Measurements from ENCODE around the gene BFSP1.
A peak's percentile ranks its signal among the peaks of the same experiment; 100 is the strongest.

The BFSP1 gene

GRCh38 chr20:17538517-17539170 is 7.5 kb upstream of the BFSP1 start:
- Mint-ChIP-seq H3K36me3 (peaks cover 5% of the 10 kb centered on the region), H3K9me3 (no peaks in the 10 kb centered on the region), H3K4me1 (peaks cover 25% of the 10 kb centered on the region), H3K27ac (no peak overlapping the region), H3K4me3 (no peak overlapping the region)
- DNase-seq (ENCODE audit: low spot score in 2 of 2) (peak in 1 of 2 donors; percentile 56), ATAC-seq (peak; percentile 93)

GRCh38 chr20:17537959-17538358 is 6.8 kb upstream of the BFSP1 start:
- no peak overlapping the region for H3K27ac Mint-ChIP-seq
- no peaks in the 10 kb centered on the region for H3K9me3 Mint-ChIP-seq
- DNase-seq (ENCODE audit: low spot score in 2 of 2) (no peak), ATAC-seq (no peak)
- peaks cover 5% of the 10 kb centered on the region for H3K36me3 Mint-ChIP-seq
- H3K4me1 Mint-ChIP-seq, result peaks cover 25% of the 10 kb centered on the region
- no peak overlapping the region for H3K4me3 Mint-ChIP-seq

- Mint-ChIP-seq H3K4me1 (peaks cover 25% of the 10 kb centered on the region), H3K9me3 (no peaks in the 10 kb centered on the region), H3K4me3 (no peak overlapping the region), H3K36me3 (peaks cover 5% of the 10 kb centered on the region), H3K27ac (no peak overlapping the region)
- peak; percentile 90 for ATAC-seq
- DNase-seq (ENCODE audit: low spot score in 2 of 2), result peak; percentile 43 to 78
Measured at GRCh38 chr20:17536944-17537444, 5.8 kb upstream of the BFSP1 start.

- Mint-ChIP-seq H3K4me3 (no peak overlapping the region), H3K36me3 (no peaks in the 10 kb centered on the region), H3K27ac (no peak overlapping the region), H3K9me3 (no peaks in the 10 kb centered on the region), H3K4me1 (peaks cover 30% of the 10 kb centered on the region)
- ATAC-seq (no peak), DNase-seq (ENCODE audit: low spot score in 2 of 2) (no peak)
Measured at GRCh38 chr20:17534077-17534476, 2.9 kb upstream of the BFSP1 start.

GRCh38 chr20:17533396-17533795 is 2.2 kb upstream of the BFSP1 start:
- no peak overlapping the region for H3K4me3 Mint-ChIP-seq
- no peak overlapping the region for H3K27ac Mint-ChIP-seq
- peaks cover 25% of the 10 kb centered on the region for H3K4me1 Mint-ChIP-seq
- no peak for DNase-seq (ENCODE audit: low spot score in 2 of 2)
- no peaks in the 10 kb centered on the region for H3K36me3 Mint-ChIP-seq
- H3K9me3 Mint-ChIP-seq, result no peaks in the 10 kb centered on the region
- no peak for ATAC-seq

- Mint-ChIP-seq H3K4me3 (peak overlapping the region; percentile 74), H3K27ac (peak overlapping the region; percentile 71), H3K36me3 (no peaks in the 10 kb centered on the region), H3K4me1 (peaks cover 11% of the 10 kb centered on the region), H3K9me3 (no peaks in the 10 kb centered on the region)
- ATAC-seq, result no peak
- no peak for DNase-seq (ENCODE audit: low spot score in 2 of 2)
Measured at GRCh38 chr20:17531665-17532025, 466 bp upstream of the BFSP1 start.

- no peak overlapping the region for H3K27ac Mint-ChIP-seq
- no peaks in the 10 kb centered on the region for H3K9me3 Mint-ChIP-seq
- no peak for DNase-seq (ENCODE audit: low spot score in 2 of 2)
- no peak for ATAC-seq
- H3K36me3 Mint-ChIP-seq, result no peaks in the 10 kb centered on the region
- peak overlapping the region; percentile 74 for H3K4me3 Mint-ChIP-seq
- peaks cover 11% of the 10 kb centered on the region for H3K4me1 Mint-ChIP-seq
Measured at GRCh38 chr20:17530153-17530552, 1.0 kb downstream of the BFSP1 start.

GRCh38 chr20:17529586-17529985 is 1.6 kb downstream of the BFSP1 start:
- H3K4me3 Mint-ChIP-seq, result no peak overlapping the region
- H3K4me1 Mint-ChIP-seq, result peaks cover 11% of the 10 kb centered on the region
- no peak overlapping the region for H3K27ac Mint-ChIP-seq
- no peaks in the 10 kb centered on the region for H3K36me3 Mint-ChIP-seq
- no peaks in the 10 kb centered on the region for H3K9me3 Mint-ChIP-seq
- ATAC-seq (no peak), DNase-seq (ENCODE audit: low spot score in 2 of 2) (no peak)

GRCh38 chr20:17525650-17526049 is 5.5 kb downstream of the BFSP1 start:
- H3K4me1 Mint-ChIP-seq, result peaks cover 2% of the 10 kb centered on the region
- no peak for DNase-seq (ENCODE audit: low spot score in 2 of 2)
- no peaks in the 10 kb centered on the region for H3K36me3 Mint-ChIP-seq
- no peaks in the 10 kb centered on the region for H3K9me3 Mint-ChIP-seq
- H3K4me3 Mint-ChIP-seq, result no peak overlapping the region
- no peak for ATAC-seq
- no peak overlapping the region for H3K27ac Mint-ChIP-seq

- peaks cover 5% of the 10 kb centered on the region for H3K4me1 Mint-ChIP-seq
- no peak for DNase-seq (ENCODE audit: low spot score in 2 of 2)
- H3K4me3 Mint-ChIP-seq, result no peak overlapping the region
- no peaks in the 10 kb centered on the region for H3K36me3 Mint-ChIP-seq
- no peak overlapping the region for H3K27ac Mint-ChIP-seq
- no peak for ATAC-seq
- no peaks in the 10 kb centered on the region for H3K9me3 Mint-ChIP-seq
Measured at GRCh38 chr20:17525132-17525531, 6.0 kb downstream of the BFSP1 start.

GRCh38 chr20:17524560-17524959 is 6.6 kb downstream of the BFSP1 start:
- H3K36me3 Mint-ChIP-seq, result no peaks in the 10 kb centered on the region
- no peak for ATAC-seq
- no peaks in the 10 kb centered on the region for H3K9me3 Mint-ChIP-seq
- no peak overlapping the region for H3K4me3 Mint-ChIP-seq
- H3K27ac Mint-ChIP-seq, result no peak overlapping the region
- H3K4me1 Mint-ChIP-seq, result peaks cover 5% of the 10 kb centered on the region
- DNase-seq (ENCODE audit: low spot score in 2 of 2), result no peak

- Mint-ChIP-seq H3K27ac (no peak overlapping the region), H3K36me3 (no peaks in the 10 kb centered on the region), H3K4me1 (peaks cover 5% of the 10 kb centered on the region), H3K9me3 (no peaks in the 10 kb centered on the region), H3K4me3 (no peak overlapping the region)
- ATAC-seq (no peak), DNase-seq (ENCODE audit: low spot score in 2 of 2) (no peak)
Measured at GRCh38 chr20:17523326-17523725, 7.9 kb downstream of the BFSP1 start.

GRCh38 chr20:17522528-17522927 is 8.7 kb downstream of the BFSP1 start:
- ATAC-seq, result no peak
- no peak overlapping the region for H3K27ac Mint-ChIP-seq
- no peak for DNase-seq (ENCODE audit: low spot score in 2 of 2)
- no peaks in the 10 kb centered on the region for H3K36me3 Mint-ChIP-seq
- H3K4me1 Mint-ChIP-seq, result peaks cover 5% of the 10 kb centered on the region
- no peak overlapping the region for H3K4me3 Mint-ChIP-seq
- no peaks in the 10 kb centered on the region for H3K9me3 Mint-ChIP-seq

GRCh38 chr20:17520583-17520982 is 10.6 kb downstream of the BFSP1 start:
- no peak overlapping the region for H3K27ac Mint-ChIP-seq
- DNase-seq (ENCODE audit: low spot score in 2 of 2) (no peak), ATAC-seq (no peak)
- H3K4me3 Mint-ChIP-seq, result no peak overlapping the region
- no peaks in the 10 kb centered on the region for H3K36me3 Mint-ChIP-seq
- H3K4me1 Mint-ChIP-seq, result peaks cover 5% of the 10 kb centered on the region
- no peaks in the 10 kb centered on the region for H3K9me3 Mint-ChIP-seq

GRCh38 chr20:17519606-17520285 is 11.4 kb downstream of the BFSP1 start:
- no peak for ATAC-seq
- Mint-ChIP-seq H3K36me3 (no peaks in the 10 kb centered on the region), H3K27ac (no peak overlapping the region)

GRCh38 chr20:17518339-17519052 is 12.7 kb downstream of the BFSP1 start:
- Mint-ChIP-seq H3K9me3 (no peaks in the 10 kb centered on the region), H3K4me3 (no peak overlapping the region), H3K27ac (no peak overlapping the region), H3K4me1 (peaks cover 5% of the 10 kb centered on the region), H3K36me3 (no peaks in the 10 kb centered on the region)
- DNase-seq (ENCODE audit: low spot score in 2 of 2) (no peak), ATAC-seq (no peak)

More at GRCh38 chr20:17519606-17520285, 11.4 kb downstream of the BFSP1 start:
- Mint-ChIP-seq H3K4me3 (no peak overlapping the region), H3K4me1 (peaks cover 5% of the 10 kb centered on the region), H3K9me3 (no peaks in the 10 kb centered on the region)
- no peak for DNase-seq (ENCODE audit: low spot score in 2 of 2)
